Mesendoderm (in vitro differentiated cells): Measurements from ENCODE around the gene CCDC9B.

ENCODE experiments used
- DNase-seq: peaks from one replicate; pipeline ENCODE4 v3.0.0; 2013
- H2AK5ac ChIP-seq: 2 replicates; pipeline ENCODE4 v1.6.1; 2013; ENCODE audit warnings: low read length, inconsistent platforms
- H2BK120ac ChIP-seq: 2 replicates; pipeline ENCODE4 v1.6.1; 2013; ENCODE audit warnings: low read depth, mild to moderate bottlenecking, low read length, moderate library complexity, mixed read lengths
- H2BK15ac ChIP-seq: replicated peaks from 2 replicates; pipeline ENCODE4 v1.6.1; 2013; ENCODE audit warnings: low read depth, mild to moderate bottlenecking, moderate library complexity
- H2BK5ac ChIP-seq: 2 replicates; pipeline ENCODE4 v1.6.1; 2013; ENCODE audit warnings: low read length, inconsistent platforms
- H3K18ac ChIP-seq: 2 replicates; pipeline ENCODE4 v1.6.1; 2013; ENCODE audit warnings: mild to moderate bottlenecking, low read length, mixed read lengths
- H3K23ac ChIP-seq: one replicate; pipeline ENCODE4 v1.6.1; 2013; ENCODE audit warnings: low read length
- H3K27ac ChIP-seq: 2 replicates; pipeline ENCODE4 v1.5.1; 2013; ENCODE audit warnings: low read depth, mild to moderate bottlenecking, inconsistent platforms, low read length, moderate library complexity
- H3K27me3 ChIP-seq: 2 replicates; pipeline ENCODE4 v1.6.1; 2013; ENCODE audit warnings: low read length, control low read depth, mild to moderate bottlenecking, inconsistent platforms; ENCODE audit not compliant: insufficient read depth, poor library complexity
- H3K36me3 ChIP-seq: 2 replicates; pipeline ENCODE4 v1.6.1; 2013; ENCODE audit warnings: low read length, inconsistent platforms; ENCODE audit not compliant: control insufficient read depth, insufficient read depth
- H3K4ac ChIP-seq: one replicate; pipeline ENCODE4 v1.6.1; 2013; ENCODE audit warnings: low read depth, mild to moderate bottlenecking, low read length, moderate library complexity
- H3K4me1 ChIP-seq: 2 replicates; pipeline ENCODE4 v1.6.1; 2013; ENCODE audit warnings: low read depth, low read length, inconsistent platforms; ENCODE audit not compliant: control insufficient read depth
- H3K4me2 ChIP-seq: 2 replicates; pipeline ENCODE4 v1.6.1; 2013; ENCODE audit warnings: low read length
- H3K4me3 ChIP-seq: 2 replicates; pipeline ENCODE4 v1.5.1; 2013; ENCODE audit warnings: mild to moderate bottlenecking, low read length
- H3K56ac ChIP-seq: one replicate; pipeline ENCODE4 v1.6.1; 2013; ENCODE audit warnings: low read length
- H3K79me1 ChIP-seq: 2 replicates; pipeline ENCODE4 v1.6.1; 2013; ENCODE audit warnings: low read length, inconsistent platforms
- H3K79me2 ChIP-seq: 2 replicates; pipeline ENCODE4 v1.6.1; 2013; ENCODE audit warnings: mild to moderate bottlenecking, low read length; ENCODE audit not compliant: control insufficient read depth, insufficient read depth
- H3K9ac ChIP-seq: 2 replicates; pipeline ENCODE4 v1.6.1; 2013; ENCODE audit warnings: low read length, inconsistent platforms
- H4K5ac ChIP-seq: one replicate; pipeline ENCODE4 v1.6.1; 2013; ENCODE audit warnings: low read length
- H4K8ac ChIP-seq: one replicate; pipeline ENCODE4 v1.6.1; 2013; ENCODE audit warnings: low read depth, mild to moderate bottlenecking, control low read depth, low read length, moderate library complexity
- WGBS: extraction: QIAGEN DNeasy Blood & Tissue Kit; methylation state at CpG from one replicate; pipeline ENCODE4 v1.1.7; 2013; ENCODE audit warnings: low lambda C conversion rate, missing lambda C conversion rate; ENCODE audit not compliant: insufficient coverage; ENCODE audit errors: extremely low coverage; 5-methylcytosine and 5-hydroxymethylcytosine counted together

CCDC9B gene

DNA sequence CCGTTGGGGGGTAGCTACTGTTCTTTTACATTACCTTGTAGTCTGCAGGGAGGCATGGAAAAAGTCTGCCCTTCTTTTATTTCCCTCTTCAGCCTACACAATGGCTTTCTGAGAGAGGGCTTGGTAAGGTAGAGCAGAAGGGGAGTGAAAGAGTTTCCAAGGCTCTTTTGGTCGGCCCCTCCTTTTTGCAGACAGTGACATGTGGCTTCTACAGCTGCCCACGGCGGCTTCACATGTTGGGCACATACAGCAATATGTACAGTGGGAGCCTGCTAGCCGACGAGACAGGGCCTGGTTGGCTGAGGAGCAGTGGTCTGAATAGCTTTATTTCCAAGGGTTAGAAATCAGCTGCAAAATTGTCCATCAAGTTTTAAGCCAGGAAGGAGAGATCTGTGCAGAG, 13.3 kb downstream of the CCDC9B start:
- Histone ChIP-seq H3K79me1 (no peaks in the 10 kb centered on the region), H3K4ac (no peak overlapping the region), H3K9ac (peak overlapping the region; percentile 8), H3K27ac (no peak overlapping the region), H3K56ac (no peak overlapping the region), H3K4me1 (peaks cover 17% of the 10 kb centered on the region), H3K18ac (no peak overlapping the region), H3K36me3 (no peaks in the 10 kb centered on the region), H3K79me2 (no peaks in the 10 kb centered on the region), H2BK120ac (no peak overlapping the region), H4K5ac (no peak overlapping the region), H2AK5ac (no peak overlapping the region), H2BK5ac (no peak overlapping the region), H3K23ac (no peak overlapping the region), H3K4me2 (no peak overlapping the region), H3K27me3 (no peaks in the 10 kb centered on the region), H4K8ac (no peak overlapping the region), H3K4me3 (no peak overlapping the region), H2BK15ac (no peak overlapping the region)
- no CpG with 5 or more reads among the region's 6 CpGs for WGBS
- no peak for DNase-seq

- Histone ChIP-seq H3K9ac (no peak overlapping the region), H3K27ac (no peak overlapping the region), H3K4ac (no peak overlapping the region), H3K27me3 (no peaks in the 10 kb centered on the region), H2AK5ac (no peak overlapping the region), H3K79me2 (no peaks in the 10 kb centered on the region), H4K5ac (no peak overlapping the region), H3K36me3 (no peaks in the 10 kb centered on the region), H2BK5ac (no peak overlapping the region), H2BK120ac (no peak overlapping the region), H3K56ac (no peak overlapping the region), H3K18ac (no peak overlapping the region), H3K4me1 (peaks cover 18% of the 10 kb centered on the region), H2BK15ac (no peak overlapping the region), H3K4me2 (no peak overlapping the region), H3K79me1 (no peaks in the 10 kb centered on the region), H3K23ac (no peak overlapping the region), H4K8ac (no peak overlapping the region), H3K4me3 (no peak overlapping the region)
- WGBS = no CpG with 5 or more reads among the region's 2 CpGs
- no peak for DNase-seq
These were observed 15.0 kb downstream of the CCDC9B start for GRCh38 chr15:40325700-40326099.

DNA sequence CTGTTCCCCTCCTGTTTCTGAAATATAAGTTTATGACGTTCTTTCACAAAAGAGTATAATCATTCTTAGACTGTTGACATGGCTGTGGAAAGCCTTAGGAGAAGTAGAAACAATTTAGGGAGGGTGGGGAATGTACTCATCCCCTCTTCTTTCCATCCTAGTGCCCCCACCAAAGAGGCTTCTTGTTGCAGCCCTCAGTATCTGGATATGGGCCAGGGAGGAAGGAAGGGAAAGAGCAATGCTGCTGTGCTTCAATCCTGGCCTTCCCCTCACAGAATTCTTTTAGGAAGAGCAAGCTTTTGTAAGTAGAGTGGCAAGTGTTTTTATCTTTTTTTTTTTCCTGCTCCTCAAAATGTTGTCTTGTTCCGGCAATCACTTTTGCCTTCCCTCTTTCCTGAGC, 15.6 kb downstream of the CCDC9B start:
- Histone ChIP-seq H3K27ac (no peak overlapping the region), H3K4ac (no peak overlapping the region), H4K5ac (no peak overlapping the region)

DNA sequence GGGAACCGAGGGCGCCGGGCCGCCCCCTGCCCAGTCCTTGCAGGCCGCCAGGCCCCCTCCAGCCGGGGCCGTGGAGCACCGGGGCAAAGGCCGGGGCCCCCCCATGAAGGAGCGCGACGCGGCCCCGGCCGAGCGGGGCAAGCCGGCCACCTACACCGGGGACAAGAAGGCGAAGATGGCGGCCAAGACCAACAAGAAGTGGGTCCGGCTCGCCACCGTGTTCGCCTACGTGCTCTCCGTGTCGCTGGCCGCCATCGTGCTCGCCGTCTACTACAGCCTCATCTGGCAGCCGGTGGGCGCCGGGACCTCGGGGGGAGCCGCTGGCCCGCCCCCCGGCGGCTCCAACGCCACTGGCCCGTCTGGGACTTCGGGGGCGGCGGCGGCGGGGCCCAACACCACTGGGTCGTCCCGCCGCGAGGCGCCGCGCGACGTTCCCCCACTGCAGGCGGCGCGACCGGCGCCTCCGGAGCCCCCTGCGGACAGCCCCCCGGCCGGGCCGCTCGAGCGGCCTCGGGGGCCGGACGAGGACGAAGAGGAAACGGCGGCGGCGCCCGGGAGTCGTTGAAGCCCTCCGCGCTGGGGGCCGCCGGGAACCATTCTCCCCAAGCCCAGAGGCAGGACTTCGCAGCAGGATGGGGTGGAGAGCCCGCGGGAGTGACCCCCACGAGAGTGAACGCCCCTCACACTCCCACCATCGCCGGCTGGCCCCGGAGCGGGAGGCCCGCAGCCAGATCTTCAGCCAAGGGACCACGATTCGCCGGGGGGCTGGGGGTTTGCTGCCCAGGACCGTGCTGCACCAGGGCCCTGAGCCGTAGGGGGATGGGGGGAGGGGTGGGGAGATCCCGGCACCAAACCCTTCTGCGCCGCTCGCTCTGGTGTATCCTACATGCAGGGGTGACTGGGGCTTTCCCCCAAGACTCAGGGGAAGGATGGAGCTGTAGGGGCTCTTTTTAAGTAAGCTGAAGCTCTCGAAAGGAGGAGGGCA, 16.5 kb downstream of the CCDC9B start:
- H3K4me2 ChIP-seq = peak overlapping the region; percentile 2
- no peaks in the 10 kb centered on the region for H3K36me3 ChIP-seq
- H2BK120ac ChIP-seq = no peak overlapping the region
- no peak overlapping the region for H4K8ac ChIP-seq
- WGBS = no CpG with 5 or more reads among the region's 101 CpGs
- DNase-seq = no peak
- H2BK5ac ChIP-seq = no peak overlapping the region
- H3K56ac ChIP-seq = peak overlapping the region; percentile 49
- no peak overlapping the region for H4K5ac ChIP-seq
- H3K18ac ChIP-seq = peak overlapping the region; percentile 86
- H2BK15ac ChIP-seq = no peak overlapping the region
- no peaks in the 10 kb centered on the region for H3K27me3 ChIP-seq
- H3K4me1 ChIP-seq = peaks cover 18% of the 10 kb centered on the region
- no peaks in the 10 kb centered on the region for H3K79me2 ChIP-seq
- no peak overlapping the region for H2AK5ac ChIP-seq
- peak overlapping the region; percentile 42 for H3K9ac ChIP-seq
- no peaks in the 10 kb centered on the region for H3K79me1 ChIP-seq
- no peak overlapping the region for H3K27ac ChIP-seq
- H3K23ac ChIP-seq = no peak overlapping the region
- H3K4me3 ChIP-seq = peak overlapping the region; percentile 9
- no peak overlapping the region for H3K4ac ChIP-seq

More for the DNA sequence above, 15.6 kb downstream of the CCDC9B start:
- no peak for DNase-seq
- no peaks in the 10 kb centered on the region for H3K36me3 ChIP-seq
- no peaks in the 10 kb centered on the region for H3K79me1 ChIP-seq
- no peaks in the 10 kb centered on the region for H3K27me3 ChIP-seq
- no peak overlapping the region for H2BK120ac ChIP-seq
- H3K79me2 ChIP-seq = no peaks in the 10 kb centered on the region
- H3K23ac ChIP-seq = no peak overlapping the region
- H3K4me2 ChIP-seq = no peak overlapping the region
- no peak overlapping the region for H3K9ac ChIP-seq
- no peak overlapping the region for H3K18ac ChIP-seq
- no peak overlapping the region for H4K8ac ChIP-seq
- no peak overlapping the region for H2BK5ac ChIP-seq
- H3K4me3 ChIP-seq = no peak overlapping the region
- H2AK5ac ChIP-seq = no peak overlapping the region
- no peak overlapping the region for H2BK15ac ChIP-seq
- peaks cover 18% of the 10 kb centered on the region for H3K4me1 ChIP-seq
- WGBS = no CpG with 5 or more reads among the region's 2 CpGs
- no peak overlapping the region for H3K56ac ChIP-seq

DNA sequence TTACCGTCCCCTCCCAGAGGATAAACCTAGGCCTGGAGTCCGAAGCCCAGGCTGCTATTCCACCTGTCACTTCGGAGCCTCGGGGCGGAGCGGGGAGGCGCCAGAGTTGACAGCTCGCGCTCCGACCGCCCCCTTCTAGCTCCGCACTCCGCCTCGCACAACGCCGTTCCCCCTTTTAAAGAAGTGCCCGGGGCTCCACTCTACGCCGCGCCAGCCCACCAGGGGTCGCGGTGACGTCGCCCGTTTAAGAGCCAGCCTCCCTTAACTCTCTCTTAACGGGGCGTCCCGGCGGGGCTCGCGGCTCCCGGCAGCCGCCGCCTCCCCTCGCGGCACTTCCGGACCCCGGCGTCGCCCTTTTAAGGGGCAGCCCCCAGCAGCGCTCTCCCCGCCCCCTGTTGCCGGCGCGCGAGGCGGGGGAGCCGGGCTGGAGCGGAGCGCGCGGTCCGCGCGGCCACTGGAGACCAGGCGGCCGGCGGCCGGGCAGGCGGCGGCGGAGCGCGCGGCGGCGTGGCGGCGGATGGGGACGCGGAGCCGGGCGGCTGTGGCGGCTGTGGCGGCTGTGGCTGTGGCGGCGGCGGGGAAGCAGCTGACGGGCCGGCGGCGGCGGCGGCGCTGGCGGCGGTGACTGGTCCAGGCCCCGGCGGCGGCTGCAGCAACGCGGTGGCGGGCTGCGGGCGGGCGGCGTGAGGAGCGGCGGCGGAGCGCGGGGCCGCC, 17.3 kb downstream of the CCDC9B start, which contains the start of gene INAFM2:
Gene INAFM2, plus strand, starts transcription at position 454 of the 714 bp plus-strand sequence. CDS start 364 bp downstream, outside the sequence.
- no peak within 1 kb of the TSS for H4K8ac ChIP-seq
- DNase-seq = peak; percentile 98
- H3K27ac ChIP-seq = no peak within 1 kb of the TSS
- H2BK120ac ChIP-seq = no peak within 1 kb of the TSS
- peak within 1 kb of the TSS; percentile 75 for H3K4me2 ChIP-seq
- peak within 1 kb of the TSS; percentile 9 for H3K4me3 ChIP-seq
- H4K5ac ChIP-seq = no peak within 1 kb of the TSS
- H3K79me2 ChIP-seq = no peaks in the 10 kb centered on the region
- no peaks in the 10 kb centered on the region for H3K27me3 ChIP-seq
- peak within 1 kb of the TSS; percentile 49 for H3K56ac ChIP-seq
- H3K4me1 ChIP-seq = peaks cover 17% of the 10 kb centered on the region
- H2BK5ac ChIP-seq = no peak within 1 kb of the TSS
- H3K9ac ChIP-seq = peak within 1 kb of the TSS; percentile 42
- peak within 1 kb of the TSS; percentile 86 for H3K18ac ChIP-seq
- WGBS = no CpG with 5 or more reads among the region's 103 CpGs
- H3K23ac ChIP-seq = no peak within 1 kb of the TSS
- H3K4ac ChIP-seq = no peak within 1 kb of the TSS
- no peaks in the 10 kb centered on the region for H3K79me1 ChIP-seq
- H2AK5ac ChIP-seq = no peak within 1 kb of the TSS
- H2BK15ac ChIP-seq = no peak within 1 kb of the TSS
- H3K36me3 ChIP-seq = no peaks in the 10 kb centered on the region
